ENCODE results near the gene FNDC7. TPM values are rescaled to one million over a fixed set of nuclear protein-coding genes. Genes with fewer than 3 reads are reported as not detected.
"Not testable (repeated sequence)": the region's sequence is repeated elsewhere in the genome, so short reads cannot be mapped to it uniquely, and the experiment has no call there.

FNDC7 gene
- total RNA-seq, 3 donors from 2014 or later: not detected

GRCh38 chr1:108701176-108701849 lies 11.4 kb upstream of the FNDC7 start:
- H3K9me3 ChIP-seq: no peaks in the 10 kb centered on the region
- H3K4me3 ChIP-seq: no peak overlapping the region
- H3K27ac ChIP-seq: no peak overlapping the region
- intact Hi-C loops (cut with DNase I; ENCODE audit: low total_unique reads): no loop called here
- no peaks in the 10 kb centered on the region for H3K36me3 ChIP-seq
- H3K27me3 ChIP-seq: no peaks in the 10 kb centered on the region
- no peak for DNase-seq (ENCODE audit: low spot score in 2 of 2)
- no peaks in the 10 kb centered on the region for H3K4me1 ChIP-seq
- TF ChIP-seq POLR2A (IDR thresholded peaks at IDR 0.05) (no peak), POLR2AphosphoS5 (IDR thresholded peaks at IDR 0.05) (no peak), CTCF (IDR thresholded peaks at IDR 0.05) (no peak)

- H3K27ac ChIP-seq; intact Hi-C loops (cut with DNase I; ENCODE audit: low total_unique reads); DNase-seq (ENCODE audit: low spot score in 2 of 2); H3K36me3 ChIP-seq; H3K4me1 ChIP-seq; H3K9me3 ChIP-seq; H3K4me3 ChIP-seq; H3K27me3 ChIP-seq: not testable (repeated sequence)
These were observed 10.6 kb upstream of the FNDC7 start for GRCh38 chr1:108702109-108702508.

- Histone ChIP-seq H3K4me3 (no peak overlapping the region), H3K27ac (no peak overlapping the region), H3K36me3 (no peaks in the 10 kb centered on the region), H3K9me3 (no peaks in the 10 kb centered on the region), H3K4me1 (no peaks in the 10 kb centered on the region), H3K27me3 (no peaks in the 10 kb centered on the region)
- TF ChIP-seq CTCF (IDR thresholded peaks at IDR 0.05) (no peak), POLR2A (IDR thresholded peaks at IDR 0.05) (no peak), POLR2AphosphoS5 (IDR thresholded peaks at IDR 0.05) (no peak)
- intact Hi-C loops (cut with DNase I; ENCODE audit: low total_unique reads): no loop called here
- DNase-seq (ENCODE audit: low spot score in 2 of 2): no peak
These were observed 8.8 kb upstream of the FNDC7 start for GRCh38 chr1:108703939-108704338.

GRCh38 chr1:108704496-108704895 lies 8.2 kb upstream of the FNDC7 start:
- Histone ChIP-seq H3K36me3 (no peaks in the 10 kb centered on the region), H3K4me3 (no peak overlapping the region), H3K4me1 (no peaks in the 10 kb centered on the region), H3K27ac (no peak overlapping the region), H3K27me3 (no peaks in the 10 kb centered on the region), H3K9me3 (no peaks in the 10 kb centered on the region)
- intact Hi-C loops (cut with DNase I; ENCODE audit: low total_unique reads): no loop called here
- no peak for TF ChIP-seq POLR2A (IDR thresholded peaks at IDR 0.05)
- no peak for TF ChIP-seq CTCF (IDR thresholded peaks at IDR 0.05)
- no peak for TF ChIP-seq POLR2AphosphoS5 (IDR thresholded peaks at IDR 0.05)
- DNase-seq (ENCODE audit: low spot score in 2 of 2): no peak

- Histone ChIP-seq H3K36me3 (no peaks in the 10 kb centered on the region), H3K4me1 (no peaks in the 10 kb centered on the region), H3K27me3 (no peaks in the 10 kb centered on the region), H3K9me3 (no peaks in the 10 kb centered on the region), H3K27ac (no peak overlapping the region), H3K4me3 (no peak overlapping the region)
- TF ChIP-seq POLR2AphosphoS5 (IDR thresholded peaks at IDR 0.05): no peak
- TF ChIP-seq POLR2A (IDR thresholded peaks at IDR 0.05): no peak
- no peak for TF ChIP-seq CTCF (IDR thresholded peaks at IDR 0.05)
- intact Hi-C loops (cut with DNase I; ENCODE audit: low total_unique reads): no loop called here
- DNase-seq (ENCODE audit: low spot score in 2 of 2): no peak
These were observed 6.1 kb upstream of the FNDC7 start for GRCh38 chr1:108706643-108707042.

All from breast epithelium (tissue), 4 donors.